Breast epithelium (tissue), 3 donors: Measurements from ENCODE around the gene CLDN1.

ENCODE experiments used
- CTCF ChIP-seq, 3 donors: fragments of 450-650 bp; IDR thresholded peaks; one replicate each; pipeline ENCODE4 v1.5.1; 2016 to 2017; ENCODE audit warnings: antibody characterized with exemption in 3 of 3, mild to moderate bottlenecking in 3 of 3, moderate library complexity in 3 of 3
- POLR2A ChIP-seq: fragments of 450-650 bp; IDR thresholded peaks from one replicate; pipeline ENCODE4 v1.6.1; 2016; ENCODE audit warnings: antibody characterized with exemption, mild to moderate bottlenecking, moderate library complexity

DNA sequence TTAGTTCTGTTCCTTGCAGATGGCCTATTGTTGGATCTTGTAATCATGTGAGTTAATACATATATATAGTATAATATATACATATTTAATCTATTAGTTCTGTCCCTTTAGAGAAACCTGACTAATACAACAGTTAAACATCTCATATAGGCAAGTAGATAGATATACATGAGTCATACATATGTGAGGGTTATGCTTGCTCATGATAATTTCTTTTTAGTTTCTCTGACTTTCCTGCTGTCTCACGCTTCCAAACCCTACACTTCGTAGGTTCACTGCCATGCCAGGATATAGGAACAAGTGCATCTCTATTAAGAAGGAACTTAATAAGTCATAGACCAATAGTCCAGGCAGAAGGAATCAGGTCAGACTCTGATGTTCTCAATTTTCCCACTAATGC is 48.9 kb upstream of the CLDN1 start:
- TF ChIP-seq CTCF (IDR thresholded peaks at IDR 0.05): no peak
- no peak for TF ChIP-seq POLR2A
